BLaER1 treated with 17β-estradiol and CSF1 and Interleukin-3, amounts not matched to agents 10 nM and 100 nM (cell line): ENCODE measurements around the gene ANKRD39.

Source experiments
- H3K27ac ChIP-seq, 11 experiments: shearing (Covaris generic); formaldehyde crosslinking; 2 replicates each; pipeline ENCODE4 v1.8.1; 2022
- H3K27me3 ChIP-seq, 11 experiments: shearing (Covaris generic); formaldehyde crosslinking; 2 replicates each; pipeline ENCODE4 v1.8.1; 2022
- H3K36me3 ChIP-seq, 11 experiments: shearing (Covaris generic); formaldehyde crosslinking; 2 replicates each; pipeline ENCODE4 v1.8.1; 2022
- H3K4me1 ChIP-seq, 10 experiments: shearing (Covaris generic); formaldehyde crosslinking; 2 replicates each; pipeline ENCODE4 v1.8.1; 2022
- H3K4me2 ChIP-seq, 11 experiments: shearing (Covaris generic); formaldehyde crosslinking; 2 replicates each; pipeline ENCODE4 v1.8.1; 2022
- H3K4me3 ChIP-seq, 10 experiments: shearing (Covaris generic); formaldehyde crosslinking; 2 replicates each; pipeline ENCODE4 v1.8.1; 2022
- H3K9ac ChIP-seq, 11 experiments: shearing (Covaris generic); formaldehyde crosslinking; 2 replicates each; pipeline ENCODE4 v1.8.1; 2022
- H3K9me3 ChIP-seq, 11 experiments: shearing (Covaris generic); formaldehyde crosslinking; replicated peaks in 1 of 11; 2 replicates each; pipeline ENCODE4 v1.8.1; 2022
- H4K20me1 ChIP-seq, 11 experiments: shearing (Covaris generic); formaldehyde crosslinking; 2 replicates each; pipeline ENCODE4 v1.8.1; 2022
- Cebpa-rat ChIP-seq, 11 experiments: shearing (Covaris generic); IDR thresholded peaks; 2 replicates each; pipeline ENCODE4 v1.8.1; 2022

Gene ANKRD39

DNA sequence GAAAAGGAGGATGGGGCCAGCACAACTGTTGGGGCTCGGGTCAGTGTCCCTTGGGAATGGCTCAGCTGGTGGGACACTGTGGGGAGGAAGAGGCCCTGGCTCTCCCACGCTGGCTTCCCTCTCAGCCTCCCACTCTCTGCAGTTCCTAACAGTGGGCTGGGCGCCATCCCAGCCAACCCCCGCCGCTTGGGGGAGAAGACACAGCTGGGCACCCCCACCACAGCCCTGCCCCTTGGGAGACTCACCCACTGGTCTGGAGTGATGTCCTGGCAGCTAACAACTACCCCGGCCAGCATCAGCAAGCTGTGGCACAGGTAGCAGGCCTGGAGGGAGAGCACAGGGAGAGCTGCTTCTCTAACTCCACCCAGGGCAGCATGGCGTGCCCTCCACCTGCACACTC is 20.4 kb upstream of the ANKRD39 start:
- Histone ChIP-seq H3K27ac (peak overlapping the region in 5 of 11 experiments; percentile 37 to 68 (median 48); a peak in 9 of 22 replicates), H3K27me3 (peaks cover 0 to 56% (median 0%) of the 10 kb centered on the region in 11 experiments; a peak in 5 of 22 replicates), H3K4me2 (peak overlapping the region; percentile 60 to 97 (median 88)), H4K20me1 (peaks cover 0 to 65% (median 0%) of the 10 kb centered on the region in 11 experiments; a peak in 3 of 22 replicates), H3K36me3 (no peaks in the 10 kb centered on the region), H3K9me3 (no peaks in the 10 kb centered on the region), H3K4me3 (peak overlapping the region in 1 of 10 experiments; percentile 18; a peak in 2 of 20 replicates), H3K9ac (peak overlapping the region in 7 of 11 experiments; percentile 6 to 64 (median 47); a peak in 11 of 22 replicates), H3K4me1 (peaks cover 67 to 100% (median 99%) of the 10 kb centered on the region in 10 experiments)
- TF ChIP-seq Cebpa-rat (IDR thresholded peaks at IDR 0.05), result no peak

DNA sequence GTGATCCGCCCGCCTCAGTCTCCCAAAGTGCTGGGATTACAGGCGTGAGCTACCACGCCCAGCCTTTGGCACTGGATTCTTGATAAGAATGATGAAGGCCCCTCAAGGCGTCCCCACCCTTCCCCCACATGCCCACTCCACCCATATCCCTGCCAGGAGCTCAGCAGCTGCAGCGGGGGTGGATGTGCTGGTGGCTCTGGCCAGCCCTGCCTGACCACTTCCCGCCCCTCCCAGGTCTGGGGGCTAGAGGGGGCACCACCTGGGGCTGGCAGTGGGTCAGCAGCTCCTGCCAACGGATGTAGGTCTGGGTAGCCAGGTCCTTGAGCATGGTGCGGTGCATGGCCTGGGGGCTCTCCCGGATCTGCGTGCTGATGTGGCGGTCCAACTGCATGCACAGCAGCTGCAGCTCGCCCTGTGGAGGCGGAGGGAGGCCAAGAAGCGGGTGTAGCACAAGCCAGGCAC is 19.8 kb upstream of the ANKRD39 start:
- TF ChIP-seq Cebpa-rat (IDR thresholded peaks at IDR 0.05), result no peak

DNA sequence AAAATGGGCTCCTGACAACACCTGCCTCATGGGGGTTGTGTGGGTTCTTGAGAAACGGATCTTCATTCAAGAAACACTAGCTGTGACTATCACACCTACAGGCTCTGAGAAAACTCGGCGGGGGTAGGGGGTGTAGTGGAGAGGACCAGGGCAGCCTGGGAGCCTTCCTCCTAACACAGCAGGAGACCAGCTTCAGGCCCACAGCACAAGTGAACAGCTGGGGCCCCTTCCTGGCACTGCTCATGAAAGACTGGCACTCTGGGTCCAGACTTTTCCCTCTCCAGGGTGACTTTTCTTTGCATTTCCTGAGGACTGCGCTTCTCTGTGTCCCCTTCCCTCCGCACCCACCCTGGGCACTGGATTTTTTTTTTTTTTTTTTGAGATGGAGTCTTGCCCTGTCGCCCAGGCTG is 19.2 kb upstream of the ANKRD39 start:
- no peak for TF ChIP-seq Cebpa-rat (IDR thresholded peaks at IDR 0.05)
- Histone ChIP-seq H3K9me3 (no peaks in the 10 kb centered on the region), H3K9ac (peak overlapping the region in 7 of 11 experiments; percentile 33 to 66 (median 48); a peak in 8 of 22 replicates), H3K4me3 (no peak overlapping the region), H3K27me3 (peaks cover 0 to 46% (median 0%) of the 10 kb centered on the region in 11 experiments; a peak in 5 of 22 replicates), H3K4me2 (peak overlapping the region; percentile 60 to 97 (median 88); a peak in 21 of 22 replicates), H3K27ac (peak overlapping the region in 7 of 11 experiments; percentile 36 to 68 (median 47); a peak in 8 of 22 replicates), H3K36me3 (no peaks in the 10 kb centered on the region), H3K4me1 (peaks cover 74 to 95% (median 94%) of the 10 kb centered on the region in 10 experiments), H4K20me1 (peaks cover 0 to 57% (median 0%) of the 10 kb centered on the region in 11 experiments; a peak in 3 of 22 replicates)

More for the DNA sequence above, 19.8 kb upstream of the ANKRD39 start:
- peak overlapping the region in 5 of 11 experiments; percentile 37 to 68 (median 48); a peak in 8 of 22 replicates for H3K27ac ChIP-seq
- H3K36me3 ChIP-seq, result no peaks in the 10 kb centered on the region
- peaks cover 0 to 63% (median 0%) of the 10 kb centered on the region in 11 experiments; a peak in 3 of 22 replicates for H4K20me1 ChIP-seq
- no peaks in the 10 kb centered on the region for H3K9me3 ChIP-seq
- H3K27me3 ChIP-seq, result peaks cover 0 to 52% (median 0%) of the 10 kb centered on the region in 11 experiments; a peak in 5 of 22 replicates
- H3K4me3 ChIP-seq, result peak overlapping the region in 1 of 10 experiments; percentile 18; a peak in 2 of 20 replicates
- H3K4me2 ChIP-seq, result peak overlapping the region; percentile 60 to 97 (median 88)
- H3K9ac ChIP-seq, result peak overlapping the region in 6 of 11 experiments; percentile 30 to 64 (median 50); a peak in 11 of 22 replicates
- H3K4me1 ChIP-seq, result peaks cover 73 to 100% (median 99%) of the 10 kb centered on the region in 10 experiments

DNA sequence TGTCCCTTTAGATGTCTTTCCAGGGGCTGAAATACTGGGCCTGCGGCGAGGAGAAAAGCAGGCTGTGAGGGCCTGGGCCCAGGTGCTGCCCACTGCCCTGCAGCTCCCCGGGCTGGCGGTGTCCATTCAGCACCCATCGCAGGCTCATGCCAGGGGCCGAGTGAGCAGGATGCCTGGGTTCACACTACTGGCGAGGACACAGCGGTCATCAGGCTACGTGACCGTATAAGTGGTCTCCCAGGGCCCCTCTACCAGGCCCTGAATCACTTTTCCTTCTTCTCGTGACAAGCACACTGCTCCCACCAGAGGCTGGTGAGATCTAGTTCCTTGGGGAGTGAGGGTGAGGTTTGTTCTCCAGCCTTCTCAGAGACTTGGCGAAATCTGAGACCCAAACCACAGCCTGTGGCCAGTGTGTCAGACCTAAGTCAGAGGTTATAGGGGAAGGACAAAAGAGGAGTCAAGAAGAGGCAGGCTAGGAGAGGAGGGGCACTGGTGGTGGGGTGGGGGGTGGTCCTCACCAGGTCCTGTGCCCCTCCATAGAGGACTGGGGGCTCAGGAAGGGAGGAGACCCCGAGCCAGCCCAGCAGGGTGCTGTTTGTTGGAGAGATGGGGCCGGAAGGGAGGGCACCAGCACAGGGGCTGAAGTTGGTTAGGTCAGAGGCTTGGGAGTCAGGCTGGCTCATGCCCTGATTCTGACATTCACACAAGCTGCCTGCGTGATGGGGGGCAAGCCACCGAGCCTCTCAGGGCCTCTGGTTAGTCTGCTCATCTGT is 18.6 kb upstream of the ANKRD39 start:
- peaks cover 0 to 42% (median 0%) of the 10 kb centered on the region in 11 experiments; a peak in 5 of 22 replicates for H3K27me3 ChIP-seq
- peak overlapping the region in 8 of 11 experiments; percentile 41 to 68 (median 48); a peak in 15 of 22 replicates for H3K27ac ChIP-seq
- H4K20me1 ChIP-seq, result peaks cover 0 to 51% (median 0%) of the 10 kb centered on the region in 11 experiments; a peak in 3 of 22 replicates
- H3K4me3 ChIP-seq, result no peak overlapping the region
- peak overlapping the region; percentile 72 to 97 (median 88) for H3K4me2 ChIP-seq
- TF ChIP-seq Cebpa-rat (IDR thresholded peaks at IDR 0.05), result no peak
- H3K4me1 ChIP-seq, result peaks cover 71 to 89% (median 88%) of the 10 kb centered on the region in 10 experiments
- no peaks in the 10 kb centered on the region for H3K36me3 ChIP-seq
- H3K9me3 ChIP-seq, result no peaks in the 10 kb centered on the region
- H3K9ac ChIP-seq, result peak overlapping the region in 9 of 11 experiments; percentile 1 to 66 (median 47); a peak in 15 of 22 replicates

- H3K27me3 ChIP-seq, result peaks cover 0 to 40% (median 0%) of the 10 kb centered on the region in 11 experiments; a peak in 8 of 22 replicates
- H3K4me2 ChIP-seq, result peak overlapping the region; percentile 72 to 97 (median 88)
- TF ChIP-seq Cebpa-rat (IDR thresholded peaks at IDR 0.05), result no peak
- H3K9ac ChIP-seq, result peak overlapping the region in 10 of 11 experiments; percentile 1 to 66 (median 47); a peak in 16 of 22 replicates
- peaks cover 0 to 54% (median 0%) of the 10 kb centered on the region in 11 experiments; a peak in 4 of 22 replicates for H4K20me1 ChIP-seq
- H3K4me3 ChIP-seq, result no peak overlapping the region
- no peaks in the 10 kb centered on the region for H3K9me3 ChIP-seq
- peaks cover 67 to 89% (median 86%) of the 10 kb centered on the region in 10 experiments for H3K4me1 ChIP-seq
- peak overlapping the region in 8 of 11 experiments; percentile 41 to 68 (median 48); a peak in 15 of 22 replicates for H3K27ac ChIP-seq
- H3K36me3 ChIP-seq, result no peaks in the 10 kb centered on the region
Measured at GRCh38 chr2:96875498-96876268, 17.9 kb upstream of the ANKRD39 start.

DNA sequence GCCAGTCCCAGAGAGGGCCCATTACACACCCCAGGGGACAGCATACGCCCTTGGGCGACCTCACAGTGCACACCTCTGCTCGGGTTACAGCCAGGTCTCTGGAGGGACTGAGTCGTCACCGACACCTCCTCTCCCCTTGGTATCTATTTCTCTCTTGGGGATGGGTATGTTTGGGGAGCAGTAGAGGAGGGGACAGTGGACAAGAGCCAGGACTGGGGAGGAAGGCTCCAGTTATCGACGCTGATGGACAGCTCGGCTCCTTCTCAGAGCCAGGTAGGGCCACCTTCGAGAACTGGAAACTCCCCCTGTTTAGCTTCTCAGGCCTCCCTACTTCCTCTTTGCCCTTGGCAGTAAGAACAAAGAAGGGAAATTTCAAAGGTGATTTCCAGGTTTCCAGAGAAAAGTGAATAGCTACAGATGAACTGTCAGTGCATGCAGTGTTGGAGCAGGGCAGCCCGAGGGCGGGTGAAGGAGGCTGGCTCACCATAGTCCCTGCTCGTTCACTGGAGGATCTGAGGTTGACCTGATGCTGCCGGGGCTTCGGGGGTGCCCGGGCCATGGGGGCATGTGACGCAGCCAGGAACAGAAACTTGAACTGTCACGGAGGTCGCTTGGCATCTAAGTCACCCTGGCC is 16.5 kb upstream of the ANKRD39 start:
- H3K27ac ChIP-seq, result peak overlapping the region in 4 of 11 experiments; percentile 18 to 66 (median 42); a peak in 6 of 22 replicates
- no peak for TF ChIP-seq Cebpa-rat (IDR thresholded peaks at IDR 0.05)

GRCh38 chr2:96873651-96874096 is 15.9 kb upstream of the ANKRD39 start:
- peaks cover 67 to 78% (median 72%) of the 10 kb centered on the region in 10 experiments for H3K4me1 ChIP-seq
- H3K4me2 ChIP-seq, result peak overlapping the region; percentile 72 to 97 (median 88)
- peak overlapping the region in 2 of 11 experiments; percentile 6 to 42; a peak in 1 of 22 replicates for H3K27ac ChIP-seq
- H3K9me3 ChIP-seq, result no peaks in the 10 kb centered on the region
- H4K20me1 ChIP-seq, result peaks cover 0 to 58% (median 0%) of the 10 kb centered on the region in 11 experiments; a peak in 3 of 22 replicates
- 0 out of 22 replicates have a peak overlapping the region, but pooled peaks of 2 of the 11 experiments have one; percentile 28 to 47 for H3K9ac ChIP-seq
- no peak overlapping the region for H3K4me3 ChIP-seq
- no peaks in the 10 kb centered on the region for H3K36me3 ChIP-seq
- peaks cover 0 to 52% (median 0%) of the 10 kb centered on the region in 11 experiments; a peak in 8 of 22 replicates for H3K27me3 ChIP-seq
- no peak for TF ChIP-seq Cebpa-rat (IDR thresholded peaks at IDR 0.05)

More for the DNA sequence above, 16.5 kb upstream of the ANKRD39 start:
- Histone ChIP-seq H3K27me3 (peaks cover 0 to 53% (median 0%) of the 10 kb centered on the region in 11 experiments; a peak in 8 of 22 replicates), H3K4me1 (peaks cover 67 to 82% (median 78%) of the 10 kb centered on the region in 10 experiments), H4K20me1 (peaks cover 0 to 58% (median 0%) of the 10 kb centered on the region in 11 experiments; a peak in 3 of 22 replicates), H3K9ac (peak overlapping the region in 3 of 11 experiments; percentile 28 to 47 (median 31); a peak in 3 of 22 replicates), H3K36me3 (no peaks in the 10 kb centered on the region), H3K4me3 (no peak overlapping the region; a peak in 1 of 20 replicates), H3K4me2 (peak overlapping the region; percentile 72 to 97 (median 88)), H3K9me3 (no peaks in the 10 kb centered on the region)
